ENCODE results near the gene PIGW. TPM values are rescaled to one million over a fixed set of nuclear protein-coding genes. Genes with fewer than 3 reads are reported as not detected.

The PIGW gene
- total and polyA plus RNA-seq, 9 of the 15 experiments (the other 6 are each of a cell fraction or from before 2014, with no cell fraction given), result 9.5 to 33.9 (median 21.2) TPM

DNA sequence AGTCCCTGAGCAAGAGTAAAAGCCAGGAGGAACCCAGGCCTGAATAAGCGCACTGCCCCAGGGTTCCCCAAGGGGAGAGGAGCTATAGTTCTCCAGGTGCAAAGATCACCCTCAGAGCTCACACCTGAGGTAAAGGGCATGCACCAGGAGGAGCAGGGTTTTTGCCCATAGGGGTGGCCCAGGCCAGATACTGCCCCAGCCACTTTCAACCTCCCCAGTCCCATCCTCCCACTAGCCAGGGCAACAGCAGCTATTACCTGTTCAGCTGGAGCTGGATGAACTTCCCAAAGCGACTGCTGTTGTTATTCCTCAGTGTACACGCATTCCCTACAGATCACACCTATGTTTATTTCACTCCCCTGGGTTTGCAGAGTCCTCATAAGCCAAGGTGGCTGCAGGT lies 19.9 kb upstream of the PIGW start:
- no peaks in the 10 kb centered on the region for H3K27me3 ChIP-seq (ENCODE audit: control insufficient read depth in 2 of 2, insufficient read depth in 2 of 2, low read length in 2 of 2)
- peaks cover 93% of the 10 kb centered on the region; the same call in 2 of the 3 replicates for H3K36me3 ChIP-seq (ENCODE audit: control insufficient read depth, insufficient read depth, low read length)
- POLR2A ChIA-PET, result interaction anchor here (0.6 to 2.7 kb wide), 5 partner anchors 9 to 1039 kb away, joined by 3 to 13 read pairs (median 5); partner anchors contain the start of genes MYO19 and PIGW
- no peak for FAIRE-seq
- no peaks in the 10 kb centered on the region for H3K9me3 ChIP-seq (replicated peaks; ENCODE audit: control insufficient read depth, insufficient read depth, low read depth, low read length)
- H3K79me2 ChIP-seq (ENCODE audit: control insufficient read depth, insufficient read depth, low read length), result no peaks in the 10 kb centered on the region
- no peak overlapping the region for H3K4me3 ChIP-seq
- no peak for TF ChIP-seq SP1 (CRISPR knock-in tag; IDR thresholded peaks at IDR 0.05)
- TF ChIP-seq ZNF354B (CRISPR knock-in tag; IDR thresholded peaks at IDR 0.05), result no peak
- TF ChIP-seq E2F6 (IDR thresholded peaks at IDR 0.05; ENCODE audit: borderline replicate concordance in 1 of 2, extremely low read depth in 1 of 2, insufficient read depth in 1 of 2, insufficient read length in 1 of 2, low read depth in 1 of 2, low read length in 1 of 2, poor library complexity in 1 of 2, severe bottlenecking in 1 of 2), result no peak
- no peak for TF ChIP-seq HDAC2 (IDR thresholded peaks at IDR 0.05)
- no peak for TF ChIP-seq ZNF347 (CRISPR knock-in tag; IDR thresholded peaks at IDR 0.05; ENCODE audit: low read depth)
- TF ChIP-seq CBX3 (IDR thresholded peaks at IDR 0.05; ENCODE audit: borderline replicate concordance in 1 of 2, low read length in 2 of 2), result no peak
- TF ChIP-seq, protein P1, sequence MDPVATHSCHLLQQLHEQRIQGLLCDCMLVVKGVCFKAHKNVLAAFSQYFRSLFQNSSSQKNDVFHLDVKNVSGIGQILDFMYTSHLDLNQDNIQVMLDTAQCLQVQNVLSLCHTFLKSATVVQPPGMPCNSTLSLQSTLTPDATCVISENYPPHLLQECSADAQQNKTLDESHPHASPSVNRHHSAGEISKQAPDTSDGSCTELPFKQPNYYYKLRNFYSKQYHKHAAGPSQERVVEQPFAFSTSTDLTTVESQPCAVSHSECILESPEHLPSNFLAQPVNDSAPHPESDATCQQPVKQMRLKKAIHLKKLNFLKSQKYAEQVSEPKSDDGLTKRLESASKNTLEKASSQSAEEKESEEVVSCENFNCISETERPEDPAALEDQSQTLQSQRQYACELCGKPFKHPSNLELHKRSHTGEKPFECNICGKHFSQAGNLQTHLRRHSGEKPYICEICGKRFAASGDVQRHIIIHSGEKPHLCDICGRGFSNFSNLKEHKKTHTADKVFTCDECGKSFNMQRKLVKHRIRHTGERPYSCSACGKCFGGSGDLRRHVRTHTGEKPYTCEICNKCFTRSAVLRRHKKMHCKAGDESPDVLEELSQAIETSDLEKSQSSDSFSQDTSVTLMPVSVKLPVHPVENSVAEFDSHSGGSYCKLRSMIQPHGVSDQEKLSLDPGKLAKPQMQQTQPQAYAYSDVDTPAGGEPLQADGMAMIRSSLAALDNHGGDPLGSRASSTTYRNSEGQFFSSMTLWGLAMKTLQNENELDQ (CRISPR knock-in tag; IDR thresholded peaks at IDR 0.05; ENCODE audit: borderline replicate concordance), result no peak
- TF ChIP-seq PHTF2 (CRISPR knock-in tag; IDR thresholded peaks at IDR 0.05), result no peak
- no peak for TF ChIP-seq ZBTB1 (CRISPR knock-in tag; IDR thresholded peaks at IDR 0.05; ENCODE audit: borderline replicate concordance, low read depth)
- TF ChIP-seq ZNF586 (CRISPR knock-in tag; conservative IDR thresholded peaks at IDR 0.05), result no peak
- CTCF ChIA-PET (ENCODE audit: low intra/inter-chr PET ratio), result no interaction called here
- intact Hi-C loops (cut with micrococcal nuclease), result no loop called here
- H3K9me1 ChIP-seq (ENCODE audit: control insufficient read depth, insufficient read depth, low read length), result no peaks in the 10 kb centered on the region
- no peak overlapping the region for H2AFZ ChIP-seq (ENCODE audit: low read depth, low read length)
- no peak overlapping the region for H3K27ac ChIP-seq (ENCODE audit: extremely low read depth, low read depth, low read length)
- 86% methylated on average over 3 of the region's 3 CpGs for WGBS (ENCODE audit: insufficient coverage, low coverage, missing lambda C conversion rate)
- no peak for ATAC-seq
- H3K9ac ChIP-seq (ENCODE audit: insufficient read depth in 1 of 2, low read depth in 2 of 2, low read length in 2 of 2), result no peak overlapping the region
- H3K4me1 ChIP-seq (replicated peaks in 1 of 2; ENCODE audit: control insufficient read depth in 2 of 2, insufficient read depth in 2 of 2, low read length in 2 of 2), result peaks cover 0 to 3% of the 10 kb centered on the region in 2 experiments; a peak in 1 of 5 replicates
- no TSS peak for BruUV-seq (replicated peaks)
- H3K4me2 ChIP-seq (ENCODE audit: insufficient read depth, low read length), result no peak overlapping the region
- peaks cover 6% of the 10 kb centered on the region; the same call in 1 of the 2 replicates for H4K20me1 ChIP-seq (replicated peaks; ENCODE audit: control insufficient read depth, insufficient read depth, low read length)
- no peak for DNase-seq (ENCODE audit: extremely low read depth in 1 of 4, low spot score in 3 of 4)
- in situ Hi-C loops (cut with MboI), result no loop called here
